Activated T-cell treated with anti-CD3 and anti-CD28 coated beads, Interleukin-2, amount 50 U/mL, for 1 hour (primary cell): ENCODE measurements around the gene RAB35.

ENCODE experiments used
- DNase-seq: peaks from one replicate; pipeline ENCODE4 v3.0.0-alpha.2; 2020

Gene RAB35

DNA sequence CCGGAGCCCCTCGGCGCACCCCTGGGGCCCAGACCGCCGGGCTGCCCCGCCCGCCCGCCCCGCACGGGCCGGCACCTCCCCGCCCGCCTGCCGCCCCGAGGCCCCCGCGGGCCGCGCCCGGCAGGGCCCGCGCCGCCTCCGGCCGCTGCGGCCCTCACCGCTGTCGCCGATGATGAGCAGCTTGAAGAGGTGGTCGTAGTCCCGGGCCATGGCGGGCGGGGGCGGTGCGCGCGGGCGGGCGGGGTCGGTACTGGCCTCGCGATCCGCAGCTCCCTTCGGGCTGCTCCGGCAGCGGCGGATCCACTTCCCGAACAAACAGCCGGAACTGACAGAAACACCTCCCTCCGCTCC lies at the start of gene RAB35:
Gene RAB35 (minus strand): TSS at position 313 of the 351 bp plus-strand sequence. CDS start 103 bp downstream, at position 210.
- no peak for DNase-seq

DNA sequence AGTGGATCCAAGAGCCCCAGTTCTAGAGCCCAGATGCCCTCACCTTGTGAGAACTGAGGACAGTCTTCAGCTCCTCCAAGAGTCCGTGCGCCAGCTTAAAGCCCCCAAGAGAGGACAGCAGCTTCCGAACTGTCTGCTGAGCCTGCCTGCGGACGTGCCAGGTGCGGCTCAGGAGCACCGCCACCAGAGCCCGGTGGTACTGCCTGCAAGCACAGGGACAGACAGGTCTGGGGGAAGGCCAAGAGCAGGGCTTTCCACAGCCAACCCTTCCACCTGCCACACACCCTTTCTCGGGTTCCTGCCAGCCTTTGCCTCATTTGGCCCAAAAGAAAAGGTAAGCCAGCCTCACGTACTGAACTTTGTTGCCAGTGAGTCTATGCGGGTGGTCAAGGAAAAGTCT lies 47.7 kb upstream of the RAB35 start:
- DNase-seq: no peak

DNA sequence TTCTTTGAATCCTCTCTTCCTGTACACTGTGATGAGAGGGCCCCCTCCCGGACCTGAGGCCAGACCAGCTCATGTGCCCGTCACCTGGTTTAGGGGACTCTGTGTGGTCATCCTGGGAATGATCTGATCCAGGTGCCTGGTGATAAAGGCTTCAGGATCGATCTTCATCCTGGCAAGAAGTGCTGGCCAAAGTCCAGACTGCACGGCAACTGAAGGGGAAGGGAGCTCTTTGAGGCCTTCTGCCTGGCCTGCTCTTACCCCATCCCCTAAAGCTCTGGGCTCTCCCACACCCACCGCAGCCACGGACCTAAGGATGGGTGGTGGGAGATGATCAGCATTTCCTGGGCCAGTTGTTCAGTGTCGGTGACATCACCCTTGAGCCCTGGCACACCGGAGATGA lies 46.2 kb upstream of the RAB35 start:
- DNase-seq: no peak

DNA sequence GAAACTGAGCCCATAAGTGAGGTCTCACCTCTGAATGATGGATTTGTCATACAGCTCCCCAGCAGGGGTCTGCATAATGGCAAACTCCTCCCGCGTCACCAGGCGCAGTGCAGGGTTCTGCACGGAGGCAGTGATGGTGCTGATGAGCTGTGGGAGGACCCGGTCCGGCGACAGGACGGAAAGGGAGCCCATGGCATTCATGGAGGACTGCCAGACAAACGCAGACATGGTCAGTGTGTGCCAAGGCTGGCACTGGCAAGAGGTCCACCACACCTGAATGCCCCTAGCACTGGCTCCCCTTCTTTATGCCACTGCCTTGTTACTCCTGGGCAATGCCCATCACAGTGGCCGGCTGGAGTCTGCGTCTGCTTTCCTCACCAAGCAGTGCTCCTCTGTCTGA lies 45.3 kb upstream of the RAB35 start:
- no peak for DNase-seq

DNA sequence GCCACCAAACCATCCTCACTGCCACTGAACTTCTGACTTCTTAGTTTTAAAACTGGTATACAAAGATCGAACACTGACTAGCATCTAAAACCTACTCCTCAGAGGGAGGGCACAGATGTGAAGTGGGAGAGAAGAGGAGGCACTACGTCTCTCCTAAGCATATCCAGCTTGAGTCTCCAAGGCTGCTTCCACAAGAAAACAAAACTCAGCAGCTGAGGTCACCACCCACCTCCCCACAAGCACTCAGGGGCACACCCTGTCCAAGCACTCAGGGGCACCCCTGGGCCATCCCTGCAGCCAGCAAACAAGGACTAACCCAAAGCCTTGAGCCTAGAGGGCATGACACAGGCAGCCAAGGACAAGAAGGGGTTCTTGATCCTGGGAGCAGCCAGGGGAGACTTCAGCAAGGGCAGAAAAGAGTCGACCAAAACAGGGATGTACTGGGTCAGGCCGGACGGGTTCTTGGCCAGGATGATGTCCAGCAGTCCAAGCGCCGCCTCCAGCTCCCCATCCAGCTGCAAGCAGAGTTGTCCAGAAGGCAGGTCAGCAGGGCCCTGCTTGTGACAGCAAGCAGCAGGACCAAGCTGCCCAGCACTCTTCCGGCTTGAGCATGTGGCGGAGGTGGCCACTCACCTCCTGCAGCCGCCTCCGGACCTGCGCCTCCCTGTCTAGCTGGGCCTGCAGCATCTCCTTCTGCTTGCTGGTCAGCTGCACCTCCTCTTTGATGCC lies 43.1 kb upstream of the RAB35 start:
- DNase-seq: no peak

DNA sequence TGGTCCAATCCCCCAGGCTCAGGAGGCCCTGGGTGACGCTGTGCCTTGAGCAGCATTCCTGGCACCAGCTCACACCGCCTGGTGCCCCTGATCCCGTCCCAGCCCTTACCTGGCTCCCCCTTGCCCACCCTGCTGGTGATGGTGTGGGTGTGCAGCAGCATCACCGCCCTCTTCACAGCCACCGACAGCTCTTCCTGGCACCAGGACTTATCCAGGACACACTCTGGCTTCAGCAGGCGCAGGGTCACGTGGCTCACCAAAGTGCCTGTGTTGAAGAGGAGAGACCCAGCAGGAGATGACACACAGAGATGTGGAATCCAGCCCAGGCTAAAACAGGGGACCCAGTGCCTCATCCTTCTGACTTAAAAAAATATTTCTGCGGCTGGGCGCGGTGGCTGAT lies 41.8 kb upstream of the RAB35 start:
- no peak for DNase-seq

DNA sequence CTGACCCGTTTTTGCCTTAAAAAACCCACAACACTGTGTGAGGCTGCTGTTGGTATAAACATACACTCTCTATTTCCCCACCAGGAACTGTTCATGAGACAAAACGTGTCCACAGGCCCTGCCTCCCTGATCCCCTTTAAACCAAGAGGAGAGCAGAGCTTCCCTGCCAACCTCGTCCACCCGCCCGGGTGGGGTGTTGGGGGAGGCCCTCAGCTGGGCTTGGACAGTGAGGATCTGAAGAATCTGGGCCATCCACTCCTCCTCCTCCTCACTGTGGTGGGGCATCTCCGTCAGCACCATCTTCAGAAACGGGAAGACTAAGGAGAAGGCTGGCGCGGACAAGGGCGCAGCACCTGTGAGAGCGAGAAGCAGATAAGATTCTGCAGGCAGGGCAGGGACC lies 41.1 kb upstream of the RAB35 start:
- DNase-seq: no peak

DNA sequence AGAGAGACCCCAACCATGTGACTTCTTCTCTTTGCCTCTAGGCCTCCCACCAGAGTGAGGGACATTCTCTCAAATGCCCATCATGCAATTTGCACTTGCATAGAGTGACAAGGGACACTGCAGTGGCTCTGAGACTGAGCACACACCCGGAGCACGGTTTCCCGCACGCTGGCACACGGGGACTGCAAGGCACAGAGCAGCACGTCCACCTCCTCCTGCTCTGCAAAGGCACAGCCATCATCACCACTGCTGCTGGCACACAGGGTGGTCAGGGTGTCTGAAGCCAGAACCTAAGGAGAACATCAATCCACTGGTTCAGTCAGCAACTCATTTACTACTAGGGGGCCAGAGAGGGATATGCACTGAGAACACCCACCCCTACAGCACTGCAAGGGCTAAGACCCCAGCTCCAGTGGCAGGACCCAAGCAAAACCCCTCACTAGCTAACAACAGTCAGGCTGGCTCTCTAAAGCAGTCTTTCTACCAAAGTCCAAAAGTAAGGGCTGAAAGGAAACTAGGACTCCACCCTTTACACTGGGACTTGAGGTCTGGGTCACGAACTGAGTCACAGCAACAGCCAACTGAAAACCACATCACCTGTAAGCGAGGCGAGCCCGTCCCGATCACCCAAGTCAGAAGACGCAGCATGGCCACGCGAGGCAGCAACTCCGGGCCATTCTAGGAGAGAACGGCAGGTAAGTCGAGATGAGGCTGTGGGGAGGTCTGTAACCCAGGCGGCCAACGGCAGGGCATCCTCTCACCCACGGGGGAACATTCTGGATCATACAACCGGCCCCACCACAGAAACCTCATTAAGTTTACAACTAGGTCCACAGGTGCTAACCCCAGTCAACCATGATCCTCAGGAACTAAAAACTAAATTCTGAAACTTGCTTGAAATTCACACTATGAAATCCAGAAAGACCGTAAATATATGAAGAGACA lies 40.0 kb upstream of the RAB35 start:
- DNase-seq: no peak

DNA sequence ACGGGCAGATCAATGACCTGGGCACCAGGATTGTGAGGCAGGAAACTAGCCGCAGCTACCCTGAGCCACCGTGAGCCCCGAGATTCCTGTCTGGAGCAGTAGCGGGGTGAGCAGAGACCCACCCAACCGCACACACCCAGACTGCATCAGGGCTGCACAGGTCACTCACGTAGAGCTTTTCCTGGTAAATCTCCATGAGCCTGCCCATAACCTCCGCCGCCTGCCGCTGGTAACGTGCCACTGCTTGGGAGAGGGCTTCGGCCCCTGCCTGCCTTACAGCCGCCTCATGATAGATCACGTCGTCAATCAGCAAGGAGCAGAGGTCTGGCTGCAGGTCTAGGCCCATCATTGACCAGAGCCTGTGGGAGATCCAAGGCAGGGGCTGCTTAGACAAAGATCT lies 38.5 kb upstream of the RAB35 start:
- no peak for DNase-seq

DNA sequence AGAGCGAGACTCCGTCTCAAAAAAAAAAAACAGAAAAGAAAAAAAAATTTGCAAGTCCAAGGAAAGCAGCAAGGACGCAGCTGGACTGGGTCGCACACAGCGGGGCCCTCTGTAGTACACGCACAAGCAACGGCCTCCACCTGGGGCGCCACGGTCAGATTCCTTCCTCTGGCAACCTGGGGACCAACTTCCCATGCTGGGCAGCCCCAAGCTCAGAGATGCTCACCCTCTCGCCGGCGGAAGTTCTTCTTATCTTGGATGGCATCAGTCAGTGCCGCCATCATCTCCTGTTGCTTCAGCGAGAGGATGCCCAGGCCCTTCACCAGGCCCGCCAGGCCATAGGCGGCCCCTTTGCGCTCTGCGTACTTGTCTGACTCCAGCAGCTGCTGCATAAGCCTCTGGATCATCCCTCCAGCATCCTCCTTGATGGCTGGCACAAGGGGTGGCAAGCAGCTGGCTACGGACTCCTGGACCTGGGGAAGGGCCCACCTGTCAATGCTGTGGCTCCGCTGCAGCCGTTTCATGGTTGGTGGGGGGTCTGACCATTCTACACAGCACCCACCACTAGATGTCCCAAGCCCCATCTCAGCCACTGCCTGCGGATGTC lies 34.5 kb upstream of the RAB35 start:
- DNase-seq: no peak

DNA sequence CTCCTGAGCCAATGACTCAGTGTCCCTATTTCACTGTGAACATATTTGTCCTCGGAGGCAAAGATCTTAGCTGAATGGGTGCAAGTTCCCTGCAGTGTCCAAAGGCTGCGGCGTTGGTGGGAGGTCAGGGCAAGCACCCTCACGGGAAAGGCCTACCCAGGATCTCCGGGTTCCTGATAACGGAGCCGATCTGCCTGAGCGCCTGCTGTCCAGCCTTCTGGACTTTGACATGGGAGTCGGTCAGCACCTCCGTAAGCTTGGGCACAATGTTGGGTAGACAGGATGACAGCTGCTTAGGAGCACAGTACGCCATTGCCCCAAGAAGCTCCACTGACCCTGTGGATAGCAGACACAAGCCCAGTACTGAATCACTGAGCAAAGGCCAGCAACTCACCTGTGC lies 31.5 kb upstream of the RAB35 start:
- no peak for DNase-seq

DNA sequence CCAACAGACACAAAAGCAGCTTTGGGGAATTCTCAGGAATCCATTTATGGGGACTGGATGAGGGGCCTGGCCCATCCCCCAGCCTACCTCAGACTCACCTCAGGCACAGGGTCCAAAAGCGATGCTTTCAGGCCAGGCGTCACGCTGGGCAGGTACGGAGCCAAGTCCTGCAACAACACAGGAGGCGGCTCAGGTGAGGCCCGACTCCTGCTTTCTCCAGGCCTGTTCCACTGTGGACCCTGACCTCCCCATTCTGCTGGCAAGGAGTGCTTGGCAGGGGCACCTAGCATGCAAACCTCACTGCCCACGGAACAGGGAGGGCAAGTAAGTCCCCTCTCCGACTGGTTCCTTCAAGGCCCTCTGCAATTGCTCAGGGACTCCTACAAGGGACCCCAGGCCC lies 28.6 kb upstream of the RAB35 start:
- DNase-seq: no peak

DNA sequence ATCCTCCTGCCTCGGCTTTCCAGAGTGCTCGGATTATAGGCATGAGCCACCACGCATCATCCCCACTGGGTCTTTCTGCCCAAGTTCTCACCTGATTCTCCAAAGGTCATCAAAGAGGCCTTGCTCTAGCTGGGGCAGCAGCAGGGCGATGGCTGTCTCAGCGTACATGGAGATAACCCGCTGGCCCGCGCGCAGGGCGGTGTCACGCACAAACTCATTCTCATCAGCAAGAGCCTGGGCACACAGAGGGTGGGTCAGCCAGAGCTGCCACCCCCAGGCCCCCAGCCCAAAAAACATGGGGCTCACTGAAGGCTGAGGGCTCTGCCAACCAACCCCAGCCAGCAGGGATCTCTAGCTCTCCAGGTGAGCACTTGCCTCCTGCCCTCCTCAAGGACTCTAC lies 27.7 kb upstream of the RAB35 start:
- DNase-seq: no peak

DNA sequence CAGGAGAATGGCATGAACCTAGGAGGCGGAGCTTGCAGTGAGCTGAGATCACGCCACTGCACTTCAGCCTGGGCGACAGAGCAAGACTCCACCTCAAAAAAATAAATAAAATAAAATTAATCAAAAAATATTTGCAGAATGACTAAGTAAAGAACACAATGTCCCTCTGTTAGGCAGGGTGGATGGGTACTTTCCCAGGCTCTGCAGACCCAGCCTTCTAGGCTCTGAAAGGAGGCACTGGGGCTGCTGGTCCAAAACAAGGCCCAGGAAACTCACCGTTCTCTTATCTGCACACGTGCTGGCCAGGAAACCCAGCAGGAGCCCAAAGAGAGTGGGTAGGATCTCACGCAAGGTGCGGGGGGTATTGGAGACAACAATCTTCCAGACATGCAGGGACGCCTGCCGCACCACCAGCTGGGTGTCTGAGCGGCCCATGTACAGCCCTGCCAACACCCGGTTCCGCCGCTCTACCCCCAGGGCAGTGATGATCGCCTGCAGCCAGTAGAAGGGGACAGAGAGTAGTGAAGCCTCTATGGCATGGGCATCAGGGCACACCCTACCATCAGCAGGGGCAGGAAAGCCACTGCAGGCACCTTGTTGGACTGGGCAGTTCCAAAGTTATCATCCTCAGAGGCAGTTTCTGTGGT lies 25.8 kb upstream of the RAB35 start:
- DNase-seq: no peak

DNA sequence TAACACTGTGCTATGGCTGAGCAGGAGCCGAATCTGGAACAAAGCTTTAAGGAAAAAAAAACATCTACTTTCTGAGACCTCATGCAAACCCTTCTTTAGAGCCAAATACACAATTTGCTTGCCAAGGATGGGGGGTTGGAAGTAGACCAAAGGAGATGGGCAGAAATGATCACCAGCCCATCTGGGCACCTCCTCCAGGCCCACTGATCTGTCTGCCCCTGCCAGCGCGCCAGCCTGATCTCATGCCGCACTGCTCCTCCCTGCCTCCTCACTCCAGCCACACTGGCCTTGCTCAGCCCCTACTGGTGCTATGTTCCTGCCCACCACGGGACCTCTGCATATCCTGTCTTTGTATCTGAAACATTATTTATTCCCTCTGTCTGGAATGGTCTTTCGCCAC lies 24.8 kb upstream of the RAB35 start:
- DNase-seq: no peak

DNA sequence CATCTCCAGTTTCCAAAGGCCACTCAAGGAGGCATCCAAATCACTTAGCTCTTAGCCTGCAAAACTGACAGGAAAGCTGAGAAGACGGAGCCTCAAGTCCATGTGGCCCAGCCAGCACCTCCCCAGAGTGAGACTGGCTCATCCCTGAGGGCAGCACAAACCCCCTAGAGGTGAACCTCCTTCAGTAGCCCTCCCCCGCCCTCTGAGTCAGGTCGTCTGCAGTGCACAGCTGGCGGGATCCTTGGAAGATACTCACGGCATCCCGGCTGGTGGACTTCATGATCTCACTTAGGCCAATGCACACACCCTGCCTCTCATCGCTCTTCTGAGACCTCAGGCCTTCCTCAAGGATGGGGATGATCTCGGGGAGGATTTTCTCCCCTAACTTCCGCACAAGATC lies 24.1 kb upstream of the RAB35 start:
- no peak for DNase-seq

DNA sequence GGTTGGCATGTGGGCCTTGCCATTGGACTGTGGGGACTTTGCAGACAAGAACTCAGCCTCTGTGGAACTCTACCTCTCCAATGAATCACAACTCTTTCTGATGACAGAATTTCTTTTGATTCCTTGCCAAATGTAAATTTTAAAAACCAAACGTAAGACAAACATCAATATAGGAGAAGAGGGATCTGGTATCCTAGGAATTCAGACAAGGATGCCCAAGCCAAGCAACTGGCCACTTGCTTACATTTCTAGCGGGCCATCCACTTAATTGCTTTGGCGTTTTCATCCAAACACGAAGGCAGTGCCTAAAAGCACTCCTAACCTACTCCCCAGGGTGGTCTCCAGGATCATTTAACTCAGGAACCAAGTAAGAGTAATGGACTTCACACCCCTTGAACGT lies 23.4 kb upstream of the RAB35 start:
- no peak for DNase-seq

DNA sequence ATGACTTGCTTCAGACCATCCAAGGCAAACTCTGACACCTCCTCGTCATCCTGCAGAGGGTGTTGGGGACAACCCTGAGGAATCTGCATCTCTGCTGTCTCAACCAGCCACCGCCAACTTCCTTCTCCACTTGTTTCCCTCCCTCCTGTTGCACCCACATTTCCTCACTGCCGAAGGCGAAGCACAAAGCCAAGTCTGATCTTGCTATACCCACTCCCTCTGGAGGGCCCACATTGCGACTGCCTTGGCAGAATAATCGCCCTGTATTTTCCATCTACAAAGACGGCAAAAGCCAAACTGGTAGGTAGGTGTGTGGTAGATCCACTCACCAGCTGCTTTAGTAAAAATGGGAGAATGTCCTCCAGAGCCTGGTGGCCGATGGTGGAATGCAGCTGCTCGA lies 21.8 kb upstream of the RAB35 start:
- DNase-seq: no peak

DNA sequence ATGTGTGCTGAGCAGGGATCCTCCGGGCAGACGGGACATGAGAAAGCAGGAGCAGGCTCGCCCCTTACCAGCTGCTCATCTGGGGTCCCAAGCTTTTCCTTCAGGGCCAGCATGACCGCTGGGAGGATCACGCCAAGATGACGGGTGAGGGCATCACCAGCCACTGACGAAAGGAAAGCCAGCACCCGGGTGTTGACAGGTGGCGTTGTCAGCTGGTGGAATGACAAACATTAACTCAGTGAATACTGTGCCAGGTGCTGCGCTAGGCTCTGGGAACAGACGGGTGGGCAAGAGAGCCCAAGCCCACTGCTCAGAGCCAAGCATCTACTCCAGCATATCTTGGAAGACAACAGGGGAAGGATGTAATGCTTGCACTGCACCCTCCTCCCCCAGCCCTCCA lies 21.3 kb upstream of the RAB35 start:
- DNase-seq: no peak

DNA sequence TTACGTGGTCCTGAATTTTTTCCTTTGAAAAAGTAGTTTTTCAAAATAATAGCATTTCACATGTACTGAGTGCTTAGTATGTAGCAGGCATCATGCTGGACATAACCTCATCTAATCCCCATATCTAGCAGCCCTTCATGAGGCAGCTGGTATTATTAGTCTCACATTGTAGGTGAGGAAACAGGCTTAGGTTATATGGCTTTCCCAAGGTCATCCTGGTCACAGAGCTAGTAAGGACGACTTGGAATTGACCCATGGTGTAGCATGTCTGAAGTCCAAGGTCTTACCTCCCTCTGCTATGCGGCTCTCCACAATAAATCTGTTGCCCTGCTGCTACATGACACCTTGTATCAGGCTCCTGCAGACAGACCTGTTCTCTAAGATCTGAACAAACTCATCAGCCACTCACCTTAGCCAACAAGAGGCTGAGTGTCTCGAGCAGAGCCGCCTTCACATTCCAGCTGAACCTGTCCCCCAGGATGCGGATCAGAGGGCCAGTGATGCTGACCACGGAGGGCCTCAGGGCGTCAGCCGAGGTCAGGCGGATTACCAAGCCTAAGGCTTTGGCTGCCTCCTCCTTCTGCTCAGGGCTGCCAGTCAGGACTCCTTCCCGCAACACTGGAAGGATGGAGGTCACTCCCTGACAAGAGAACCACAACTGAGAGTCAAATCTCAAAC lies 19.7 kb upstream of the RAB35 start:
- DNase-seq: no peak

DNA sequence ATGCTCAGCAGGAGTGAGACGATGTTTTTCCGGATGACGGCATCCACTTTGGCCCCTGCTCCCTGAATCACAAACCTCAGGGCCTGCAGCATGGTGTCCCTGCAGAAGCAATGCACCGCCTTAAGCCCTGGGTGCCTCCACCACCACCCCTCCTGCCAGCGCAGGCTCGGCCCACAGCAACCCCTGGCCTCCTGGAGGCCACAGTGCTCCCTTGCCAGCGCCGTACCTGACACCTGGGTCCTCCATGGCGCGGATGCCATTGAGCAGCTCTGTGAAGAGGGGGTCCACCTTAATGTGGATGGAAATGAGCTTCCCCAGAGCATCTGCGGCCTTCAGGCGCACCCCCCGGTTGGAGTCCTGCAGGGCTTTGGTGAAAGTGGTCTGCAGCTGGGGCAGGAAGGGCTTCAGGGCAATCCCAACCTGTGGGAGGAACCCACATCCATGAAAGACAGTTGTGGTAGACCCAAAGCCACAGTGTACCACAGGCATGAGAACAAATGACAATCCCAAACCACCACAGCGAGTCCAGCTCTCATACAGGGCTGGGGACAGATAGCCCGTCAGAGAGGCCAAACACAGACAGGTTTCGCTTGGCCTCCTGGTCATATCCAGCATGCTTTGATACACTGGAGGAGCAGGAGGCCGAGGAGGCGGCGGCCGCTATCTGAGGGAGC lies 17.9 kb upstream of the RAB35 start:
- DNase-seq: no peak

DNA sequence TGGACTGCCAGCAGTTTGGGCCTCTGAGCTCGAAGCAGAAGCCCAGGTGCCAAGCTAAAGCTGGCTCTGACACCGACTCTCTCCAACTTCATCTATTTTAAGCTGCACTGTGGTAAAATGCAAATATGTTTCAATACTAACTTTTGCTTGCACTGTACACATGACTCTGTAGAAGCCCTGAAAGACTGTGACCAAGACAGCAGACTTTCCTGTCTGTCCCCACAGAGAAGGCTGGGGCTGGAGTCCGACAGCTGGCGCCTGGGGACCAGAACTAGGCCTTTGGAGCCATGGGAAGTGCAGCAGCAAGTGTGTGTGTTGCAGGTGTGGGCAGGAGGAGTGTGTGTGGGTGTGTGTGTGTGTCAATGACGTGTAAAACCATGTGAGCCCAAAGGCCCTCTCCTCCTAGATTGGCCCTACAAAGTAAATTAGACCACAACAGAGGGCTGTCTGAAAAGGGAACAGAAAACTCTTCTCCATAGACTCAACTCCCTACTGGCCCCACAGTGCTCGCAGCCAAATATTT lies 16.4 kb upstream of the RAB35 start:
- DNase-seq: no peak
